Measurements from ENCODE around the gene ZMYM4. TPM values are rescaled to one million over a fixed set of nuclear protein-coding genes. Genes with fewer than 3 reads are reported as not detected.

ZMYM4 gene
- total RNA-seq, 1 experiment from 2014 or later = 62.7 TPM

DNA sequence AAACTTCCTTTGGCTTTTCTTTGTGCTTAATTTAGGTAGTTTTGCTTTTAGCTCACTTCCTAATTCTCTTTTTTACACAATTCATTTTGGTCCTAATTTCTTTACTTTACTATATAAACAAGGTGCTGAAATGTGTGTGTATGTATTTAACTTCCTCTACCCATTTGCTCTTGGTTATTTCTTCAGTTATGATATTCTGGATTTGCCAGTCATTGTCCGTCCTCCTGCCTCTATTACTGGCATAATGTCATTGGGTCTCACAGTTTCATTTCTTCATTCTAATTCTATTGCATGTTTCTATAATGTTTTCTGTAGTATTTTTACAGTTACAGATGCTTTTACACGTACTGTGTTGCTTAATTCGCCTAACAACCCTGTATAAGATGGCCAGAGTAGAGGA, 96.2 kb downstream of the ZMYM4 start:
- H3K4me1 Mint-ChIP-seq (ENCODE audit: low read depth, unreplicated experiment) = no peaks in the 10 kb centered on the region
- CTCF ChIA-PET = no interaction called here
- no peak for DNase-seq
- H3K27me3 Mint-ChIP-seq (ENCODE audit: unreplicated experiment) = no peaks in the 10 kb centered on the region
- intact Hi-C loops (cut with micrococcal nuclease; ENCODE audit: unreplicated experiment) = no loop called here
- peaks cover 5% of the 10 kb centered on the region for H3K36me3 Mint-ChIP-seq (ENCODE audit: insufficient read depth, unreplicated experiment)
- H3K4me3 Mint-ChIP-seq (ENCODE audit: low read depth, unreplicated experiment) = no peak overlapping the region
- TF ChIP-seq, protein P1, sequence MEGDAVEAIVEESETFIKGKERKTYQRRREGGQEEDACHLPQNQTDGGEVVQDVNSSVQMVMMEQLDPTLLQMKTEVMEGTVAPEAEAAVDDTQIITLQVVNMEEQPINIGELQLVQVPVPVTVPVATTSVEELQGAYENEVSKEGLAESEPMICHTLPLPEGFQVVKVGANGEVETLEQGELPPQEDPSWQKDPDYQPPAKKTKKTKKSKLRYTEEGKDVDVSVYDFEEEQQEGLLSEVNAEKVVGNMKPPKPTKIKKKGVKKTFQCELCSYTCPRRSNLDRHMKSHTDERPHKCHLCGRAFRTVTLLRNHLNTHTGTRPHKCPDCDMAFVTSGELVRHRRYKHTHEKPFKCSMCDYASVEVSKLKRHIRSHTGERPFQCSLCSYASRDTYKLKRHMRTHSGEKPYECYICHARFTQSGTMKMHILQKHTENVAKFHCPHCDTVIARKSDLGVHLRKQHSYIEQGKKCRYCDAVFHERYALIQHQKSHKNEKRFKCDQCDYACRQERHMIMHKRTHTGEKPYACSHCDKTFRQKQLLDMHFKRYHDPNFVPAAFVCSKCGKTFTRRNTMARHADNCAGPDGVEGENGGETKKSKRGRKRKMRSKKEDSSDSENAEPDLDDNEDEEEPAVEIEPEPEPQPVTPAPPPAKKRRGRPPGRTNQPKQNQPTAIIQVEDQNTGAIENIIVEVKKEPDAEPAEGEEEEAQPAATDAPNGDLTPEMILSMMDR (IDR thresholded peaks at IDR 0.05; ENCODE audit: unreplicated experiment) = no peak
- no peak overlapping the region for H3K27ac Mint-ChIP-seq (ENCODE audit: unreplicated experiment)
- no peaks in the 10 kb centered on the region for H3K9me3 Mint-ChIP-seq (ENCODE audit: low read depth, unreplicated experiment)
- BruUV-seq (replicated peaks) = no TSS peak

DNA sequence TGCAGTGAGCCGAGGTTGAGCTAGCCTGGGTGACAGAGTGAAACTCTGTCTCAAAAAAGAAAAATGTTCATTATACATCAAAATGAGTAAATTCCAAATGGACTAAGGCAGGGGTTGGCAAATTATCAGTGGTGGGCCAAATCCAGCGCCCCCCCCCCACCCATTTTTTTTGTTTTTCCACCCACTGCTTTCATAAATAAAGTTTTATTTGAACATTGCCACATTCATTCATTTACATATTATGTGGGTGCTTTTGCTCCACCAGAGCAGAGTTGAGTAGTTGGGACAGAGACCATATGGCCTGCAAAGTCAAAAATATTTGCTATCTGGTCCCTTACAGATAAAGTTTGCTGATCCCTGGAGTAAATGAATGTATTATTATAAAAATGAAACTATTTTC, 99.4 kb downstream of the ZMYM4 start:
- no peaks in the 10 kb centered on the region for H3K36me3 Mint-ChIP-seq (ENCODE audit: insufficient read depth, unreplicated experiment)
- DNase-seq = no peak
- CTCF ChIA-PET = no interaction called here
- no peaks in the 10 kb centered on the region for H3K9me3 Mint-ChIP-seq (ENCODE audit: low read depth, unreplicated experiment)
- H3K4me1 Mint-ChIP-seq (ENCODE audit: low read depth, unreplicated experiment) = no peaks in the 10 kb centered on the region
- no peak overlapping the region for H3K4me3 Mint-ChIP-seq (ENCODE audit: low read depth, unreplicated experiment)
- TF ChIP-seq, protein P1 (IDR thresholded peaks at IDR 0.05; ENCODE audit: unreplicated experiment) = no peak
- intact Hi-C loops (cut with micrococcal nuclease; ENCODE audit: unreplicated experiment) = no loop called here
- H3K27me3 Mint-ChIP-seq (ENCODE audit: unreplicated experiment) = no peaks in the 10 kb centered on the region
- BruUV-seq (replicated peaks) = no TSS peak
- no peak overlapping the region for H3K27ac Mint-ChIP-seq (ENCODE audit: unreplicated experiment)

DNA sequence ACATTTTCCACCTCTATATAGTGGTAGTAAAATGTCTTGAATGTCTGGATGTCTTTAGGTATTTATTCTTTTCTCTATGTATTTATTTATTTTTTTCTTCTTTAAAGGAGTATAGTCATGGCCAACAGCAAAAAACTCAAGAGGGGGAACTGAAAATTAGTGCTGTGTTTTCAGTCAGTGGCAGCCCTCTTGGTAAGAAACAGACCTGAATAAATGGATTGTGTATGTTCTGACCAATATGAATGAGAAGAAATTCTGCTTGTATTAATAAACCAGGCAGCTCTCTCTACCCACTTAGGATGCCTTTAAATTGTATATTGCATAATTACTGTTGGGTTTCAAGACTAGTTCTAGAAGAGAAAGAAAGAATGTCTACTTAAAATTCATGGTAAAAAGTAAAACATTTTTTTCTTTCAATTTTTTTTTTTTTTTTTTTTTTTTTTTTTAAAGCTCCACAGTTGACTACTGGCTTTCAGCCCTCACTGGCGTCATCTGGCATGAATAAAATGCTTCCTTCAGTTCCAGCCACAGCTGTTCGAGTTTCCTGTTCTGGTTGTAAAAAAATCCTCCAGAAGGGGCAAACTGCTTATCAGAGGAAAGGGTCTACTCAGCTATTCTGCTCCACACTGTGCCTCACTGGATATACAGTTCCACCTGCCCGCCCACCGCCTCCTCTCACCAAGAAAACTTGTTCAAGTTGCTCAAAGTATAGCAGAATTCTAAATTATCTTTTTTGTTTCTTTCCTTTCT, 101.6 kb downstream of the ZMYM4 start:
- no peak overlapping the region for H3K27ac Mint-ChIP-seq (ENCODE audit: unreplicated experiment)

DNA sequence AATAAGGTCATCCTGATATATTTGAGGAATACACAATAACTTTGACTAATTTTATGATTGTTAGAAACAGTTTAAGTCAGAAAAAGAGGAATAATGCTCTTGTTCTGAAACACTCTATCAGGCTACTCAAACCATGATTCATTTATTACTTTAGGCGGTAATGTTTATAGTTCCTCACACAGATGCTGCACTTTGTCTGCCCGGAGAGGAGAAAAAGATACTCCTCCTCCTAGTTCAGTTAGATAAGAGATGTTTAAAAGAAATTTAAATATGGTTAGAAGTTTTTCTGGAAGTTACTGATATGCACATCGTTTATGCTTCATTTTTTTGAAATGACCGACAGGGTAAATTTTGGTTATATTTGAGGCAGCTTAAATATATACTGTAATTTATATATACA, 103.0 kb downstream of the ZMYM4 start:
- no peaks in the 10 kb centered on the region for H3K27me3 Mint-ChIP-seq (ENCODE audit: unreplicated experiment)
- no TSS peak for BruUV-seq (replicated peaks)
- no peak for DNase-seq
- TF ChIP-seq, protein P1 (IDR thresholded peaks at IDR 0.05; ENCODE audit: unreplicated experiment) = no peak
- no peaks in the 10 kb centered on the region for H3K9me3 Mint-ChIP-seq (ENCODE audit: low read depth, unreplicated experiment)
- H3K36me3 Mint-ChIP-seq (ENCODE audit: insufficient read depth, unreplicated experiment) = no peaks in the 10 kb centered on the region
- no peak overlapping the region for H3K4me3 Mint-ChIP-seq (ENCODE audit: low read depth, unreplicated experiment)
- CTCF ChIA-PET = interaction anchor here (0.7 kb wide), 1 partner anchor 259 kb away, joined by 3 read pairs; no protein-coding TSS in a partner anchor
- H3K27ac Mint-ChIP-seq (ENCODE audit: unreplicated experiment) = no peak overlapping the region
- intact Hi-C loops (cut with micrococcal nuclease; ENCODE audit: unreplicated experiment) = no loop called here
- H3K4me1 Mint-ChIP-seq (ENCODE audit: low read depth, unreplicated experiment) = no peaks in the 10 kb centered on the region

More for the DNA sequence above, 101.6 kb downstream of the ZMYM4 start:
- intact Hi-C loops (cut with micrococcal nuclease; ENCODE audit: unreplicated experiment) = no loop called here
- H3K36me3 Mint-ChIP-seq (ENCODE audit: insufficient read depth, unreplicated experiment) = no peaks in the 10 kb centered on the region
- no TSS peak for BruUV-seq (replicated peaks)
- TF ChIP-seq, protein P1 (IDR thresholded peaks at IDR 0.05; ENCODE audit: unreplicated experiment) = no peak
- DNase-seq = no peak
- no peaks in the 10 kb centered on the region for H3K4me1 Mint-ChIP-seq (ENCODE audit: low read depth, unreplicated experiment)
- H3K9me3 Mint-ChIP-seq (ENCODE audit: low read depth, unreplicated experiment) = no peaks in the 10 kb centered on the region
- no peak overlapping the region for H3K4me3 Mint-ChIP-seq (ENCODE audit: low read depth, unreplicated experiment)
- no peaks in the 10 kb centered on the region for H3K27me3 Mint-ChIP-seq (ENCODE audit: unreplicated experiment)
- CTCF ChIA-PET = interaction anchor here (0.6 to 1.0 kb wide), 2 partner anchors 184 to 666 kb away, joined by 3 to 4 read pairs; no protein-coding TSS in a partner anchor

All from Calu3 (cell line).